Measurements from ENCODE around the gene HS1BP3.

DNA sequence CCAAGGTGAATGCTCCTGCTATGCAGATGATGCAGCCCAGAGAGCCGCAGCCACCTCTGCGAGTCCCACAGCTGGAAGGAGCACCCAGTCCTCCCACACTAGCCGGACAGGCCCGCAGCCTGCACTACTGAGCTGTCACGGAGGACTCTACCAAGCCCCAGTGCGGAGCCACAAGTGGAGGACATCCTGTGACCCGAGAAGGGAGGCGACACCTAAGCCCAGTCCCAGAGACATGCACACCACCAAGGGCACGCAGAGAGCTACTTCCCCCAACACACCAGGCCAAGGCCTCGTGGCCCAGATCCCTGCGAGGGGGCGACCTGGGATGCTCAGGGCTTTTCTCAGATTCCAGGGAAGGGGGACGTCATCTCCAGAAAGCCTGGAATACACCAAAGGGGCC is 12.9 kb downstream of the HS1BP3 start:
- TF ChIP-seq, protein P1, sequence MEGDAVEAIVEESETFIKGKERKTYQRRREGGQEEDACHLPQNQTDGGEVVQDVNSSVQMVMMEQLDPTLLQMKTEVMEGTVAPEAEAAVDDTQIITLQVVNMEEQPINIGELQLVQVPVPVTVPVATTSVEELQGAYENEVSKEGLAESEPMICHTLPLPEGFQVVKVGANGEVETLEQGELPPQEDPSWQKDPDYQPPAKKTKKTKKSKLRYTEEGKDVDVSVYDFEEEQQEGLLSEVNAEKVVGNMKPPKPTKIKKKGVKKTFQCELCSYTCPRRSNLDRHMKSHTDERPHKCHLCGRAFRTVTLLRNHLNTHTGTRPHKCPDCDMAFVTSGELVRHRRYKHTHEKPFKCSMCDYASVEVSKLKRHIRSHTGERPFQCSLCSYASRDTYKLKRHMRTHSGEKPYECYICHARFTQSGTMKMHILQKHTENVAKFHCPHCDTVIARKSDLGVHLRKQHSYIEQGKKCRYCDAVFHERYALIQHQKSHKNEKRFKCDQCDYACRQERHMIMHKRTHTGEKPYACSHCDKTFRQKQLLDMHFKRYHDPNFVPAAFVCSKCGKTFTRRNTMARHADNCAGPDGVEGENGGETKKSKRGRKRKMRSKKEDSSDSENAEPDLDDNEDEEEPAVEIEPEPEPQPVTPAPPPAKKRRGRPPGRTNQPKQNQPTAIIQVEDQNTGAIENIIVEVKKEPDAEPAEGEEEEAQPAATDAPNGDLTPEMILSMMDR (IDR thresholded peaks at IDR 0.05): no peak
- no peak for TF ChIP-seq POLR2A (IDR thresholded peaks at IDR 0.05)
